ENCODE results near the gene UBL3.

UBL3 gene

GRCh38 chr13:29805994-29806979, 44.1 kb downstream of the UBL3 start:
- DNase-seq, result peak; percentile 55

GRCh38 chr13:29803221-29803620, 47.2 kb downstream of the UBL3 start:
- DNase-seq, result no peak

GRCh38 chr13:29802621-29803020, 47.8 kb downstream of the UBL3 start:
- no peak for DNase-seq

- DNase-seq, result no peak
Observed at GRCh38 chr13:29801737-29802305, 48.6 kb downstream of the UBL3 start.

GRCh38 chr13:29801102-29801501, 49.3 kb downstream of the UBL3 start:
- DNase-seq, result no peak

- DNase-seq, result peak; percentile 20
Observed at GRCh38 chr13:29800687-29801086, 49.7 kb downstream of the UBL3 start.

- DNase-seq, result no peak
Observed at GRCh38 chr13:29799041-29799440, 51.4 kb downstream of the UBL3 start.

GRCh38 chr13:29791997-29792780, 58.2 kb downstream of the UBL3 start:
- no peak for DNase-seq

GRCh38 chr13:29791508-29791907, 58.9 kb downstream of the UBL3 start:
- DNase-seq, result no peak

GRCh38 chr13:29786698-29787097, 63.7 kb downstream of the UBL3 start:
- no peak for DNase-seq

GRCh38 chr13:29785978-29786377, 64.4 kb downstream of the UBL3 start:
- DNase-seq, result no peak

- DNase-seq, result no peak
Observed at GRCh38 chr13:29782798-29783197, 67.6 kb downstream of the UBL3 start.

- DNase-seq, result peak; percentile 58
Observed at GRCh38 chr13:29774830-29775229, 75.6 kb downstream of the UBL3 start.

GRCh38 chr13:29771247-29771646, 79.2 kb downstream of the UBL3 start:
- peak; percentile 63 for DNase-seq

GRCh38 chr13:29767006-29767405, 83.4 kb downstream of the UBL3 start:
- DNase-seq, result peak; percentile 27

GRCh38 chr13:29763436-29764180, 86.8 kb downstream of the UBL3 start:
- peak; percentile 94 for DNase-seq

GRCh38 chr13:29761815-29762214, 88.6 kb downstream of the UBL3 start:
- DNase-seq, result peak; percentile 5

GRCh38 chr13:29761160-29761559, 89.3 kb downstream of the UBL3 start:
- DNase-seq, result no peak

- no peak for DNase-seq
Observed at GRCh38 chr13:29760544-29760943, 89.9 kb downstream of the UBL3 start.

- no peak for DNase-seq
Observed at GRCh38 chr13:29758531-29759114, 91.8 kb downstream of the UBL3 start.

GRCh38 chr13:29756506-29756905, 93.9 kb downstream of the UBL3 start:
- no peak for DNase-seq

- DNase-seq, result peak; percentile 6
Observed at GRCh38 chr13:29754473-29754806, 96.0 kb downstream of the UBL3 start.
